GM18520 (cell line): ENCODE measurements around the gene SIGLEC12.
"Not testable (repeated sequence)": the region's sequence is repeated elsewhere in the genome, so short reads cannot be mapped to it uniquely, and the experiment has no call there.

Source experiments
- ATAC-seq: cut with Tn5 transposase; IDR thresholded peaks from one replicate; pipeline ENCODE4 v1.9.1; 2021; ENCODE audit not compliant: unreplicated experiment

The SIGLEC12 gene

GRCh38 chr19:51485960-51486660 is 15.5 kb downstream of the SIGLEC12 start:
- no peak for ATAC-seq

GRCh38 chr19:51480590-51480989 is 21.0 kb downstream of the SIGLEC12 start:
- no peak for ATAC-seq

- no peak for ATAC-seq
Observed at GRCh38 chr19:51479531-51480331, 21.9 kb downstream of the SIGLEC12 start.

- no peak for ATAC-seq
Observed at GRCh38 chr19:51478381-51479234, 23.0 kb downstream of the SIGLEC12 start, which contains the start of gene CEACAM18. TSS of gene CEACAM18 (plus strand) at chr19:51478539.

GRCh38 chr19:51477344-51477743 is 24.3 kb downstream of the SIGLEC12 start:
- no peak for ATAC-seq

GRCh38 chr19:51476164-51476563 is 25.4 kb downstream of the SIGLEC12 start:
- no peak for ATAC-seq

- no peak for ATAC-seq
Observed at GRCh38 chr19:51473009-51473707, 28.4 kb downstream of the SIGLEC12 start.

- ATAC-seq, result no peak
Observed at GRCh38 chr19:51472607-51473006, 29.0 kb downstream of the SIGLEC12 start.

- ATAC-seq, result no peak
Observed at GRCh38 chr19:51471527-51471926, 30.1 kb downstream of the SIGLEC12 start.

GRCh38 chr19:51470966-51471365 is 30.6 kb downstream of the SIGLEC12 start:
- ATAC-seq, result no peak

GRCh38 chr19:51469629-51470028 is 32.0 kb downstream of the SIGLEC12 start:
- ATAC-seq, result no peak

- ATAC-seq, result no peak
Observed at GRCh38 chr19:51469162-51469561, 32.4 kb downstream of the SIGLEC12 start.

- no peak for ATAC-seq
Observed at GRCh38 chr19:51468545-51468920, 33.1 kb downstream of the SIGLEC12 start.

GRCh38 chr19:51467864-51468544 is 33.6 kb downstream of the SIGLEC12 start:
- ATAC-seq, result no peak

- ATAC-seq, result no peak
Observed at GRCh38 chr19:51466723-51467122, 34.9 kb downstream of the SIGLEC12 start.

GRCh38 chr19:51463976-51464581 is 37.5 kb downstream of the SIGLEC12 start:
- ATAC-seq, result not testable (repeated sequence)

- no peak for ATAC-seq
Observed at GRCh38 chr19:51462681-51463080, 38.9 kb downstream of the SIGLEC12 start.

- no peak for ATAC-seq
Observed at GRCh38 chr19:51462276-51462675, 39.3 kb downstream of the SIGLEC12 start.

- no peak for ATAC-seq
Observed at GRCh38 chr19:51461723-51462161, 39.9 kb downstream of the SIGLEC12 start.
